Upper lobe of left lung (tissue), 4 donors: ENCODE results near the gene DOCK4.

Source experiments
- EP300 ChIP-seq, 4 donors: sonication (generic); formaldehyde crosslinking; IDR thresholded peaks; one replicate each; pipeline ENCODE4 v1.5.1; 2017; ENCODE audit warnings: antibody characterized with exemption in 4 of 4, control low read depth in 2 of 4
- TF ChIP-seq, protein P1 (sequence below), 6 experiments: fragments of 450-650 bp in 4 of 6; fragments of 200-600 bp in 2 of 6; sonication (generic) in 2 of 6; IDR thresholded peaks; one replicate each; pipeline ENCODE4 v1.5.1; 2016 to 2019; ENCODE audit warnings: antibody characterized with exemption in 6 of 6

- TF ChIP-seq, protein P1, sequence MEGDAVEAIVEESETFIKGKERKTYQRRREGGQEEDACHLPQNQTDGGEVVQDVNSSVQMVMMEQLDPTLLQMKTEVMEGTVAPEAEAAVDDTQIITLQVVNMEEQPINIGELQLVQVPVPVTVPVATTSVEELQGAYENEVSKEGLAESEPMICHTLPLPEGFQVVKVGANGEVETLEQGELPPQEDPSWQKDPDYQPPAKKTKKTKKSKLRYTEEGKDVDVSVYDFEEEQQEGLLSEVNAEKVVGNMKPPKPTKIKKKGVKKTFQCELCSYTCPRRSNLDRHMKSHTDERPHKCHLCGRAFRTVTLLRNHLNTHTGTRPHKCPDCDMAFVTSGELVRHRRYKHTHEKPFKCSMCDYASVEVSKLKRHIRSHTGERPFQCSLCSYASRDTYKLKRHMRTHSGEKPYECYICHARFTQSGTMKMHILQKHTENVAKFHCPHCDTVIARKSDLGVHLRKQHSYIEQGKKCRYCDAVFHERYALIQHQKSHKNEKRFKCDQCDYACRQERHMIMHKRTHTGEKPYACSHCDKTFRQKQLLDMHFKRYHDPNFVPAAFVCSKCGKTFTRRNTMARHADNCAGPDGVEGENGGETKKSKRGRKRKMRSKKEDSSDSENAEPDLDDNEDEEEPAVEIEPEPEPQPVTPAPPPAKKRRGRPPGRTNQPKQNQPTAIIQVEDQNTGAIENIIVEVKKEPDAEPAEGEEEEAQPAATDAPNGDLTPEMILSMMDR (IDR thresholded peaks at IDR 0.05): no peak
- no peak for TF ChIP-seq EP300 (IDR thresholded peaks at IDR 0.05)
Measured at GRCh38 chr7:111836592-111836991, 369.6 kb downstream of the DOCK4 start.
